Bronchial epithelial cell (primary cell): ENCODE measurements around the gene THYN1. TPM values are rescaled to one million over a fixed set of nuclear protein-coding genes. Genes with fewer than 3 reads are reported as not detected.
"Not testable (repeated sequence)": the region's sequence is repeated elsewhere in the genome, so short reads cannot be mapped to it uniquely, and the experiment has no call there.

Experiments
- DNase-seq: peaks from one replicate; pipeline ENCODE4 v3.0.0-alpha.2; 2010; ENCODE audit warnings: low read depth
- FAIRE-seq: peaks from 2 replicates; lab custom pipeline; 2011; peaks lifted over from hg19 to GRCh38; lab: Jason Lieb, UNC
- H3K27me3 ChIP-seq: 2 replicates; pipeline ENCODE4 v1.5.1; 2011; ENCODE audit warnings: low read length; ENCODE audit not compliant: control insufficient read depth, insufficient read depth
- H3K36me3 ChIP-seq: 2 replicates; pipeline ENCODE4 v1.5.1; 2011; ENCODE audit warnings: low read length; ENCODE audit not compliant: control insufficient read depth, insufficient read depth
- H3K4me3 ChIP-seq: 2 replicates; pipeline ENCODE4 v1.5.1; 2011; ENCODE audit warnings: mild to moderate bottlenecking, low read depth, low read length, control low read depth
- total RNA-seq: library from RNA; depleted of rRNA; stranded (reverse); fragments of >200 nt; gene quantifications from 2 replicates; pipeline ENCODE4 v1.2.1, GENCODE V29; 2014
- TF ChIP-seq, protein P1 (sequence below): IDR thresholded peaks from 2 replicates; pipeline ENCODE4 v1.5.1; 2011; ENCODE audit warnings: mild to moderate bottlenecking, moderate library complexity, low read length, control low read depth, inconsistent platforms; ENCODE audit not compliant: insufficient read depth, severe bottlenecking

The THYN1 gene
- total RNA-seq, 1 donor from 2014 or later, result 60.3 TPM

DNA sequence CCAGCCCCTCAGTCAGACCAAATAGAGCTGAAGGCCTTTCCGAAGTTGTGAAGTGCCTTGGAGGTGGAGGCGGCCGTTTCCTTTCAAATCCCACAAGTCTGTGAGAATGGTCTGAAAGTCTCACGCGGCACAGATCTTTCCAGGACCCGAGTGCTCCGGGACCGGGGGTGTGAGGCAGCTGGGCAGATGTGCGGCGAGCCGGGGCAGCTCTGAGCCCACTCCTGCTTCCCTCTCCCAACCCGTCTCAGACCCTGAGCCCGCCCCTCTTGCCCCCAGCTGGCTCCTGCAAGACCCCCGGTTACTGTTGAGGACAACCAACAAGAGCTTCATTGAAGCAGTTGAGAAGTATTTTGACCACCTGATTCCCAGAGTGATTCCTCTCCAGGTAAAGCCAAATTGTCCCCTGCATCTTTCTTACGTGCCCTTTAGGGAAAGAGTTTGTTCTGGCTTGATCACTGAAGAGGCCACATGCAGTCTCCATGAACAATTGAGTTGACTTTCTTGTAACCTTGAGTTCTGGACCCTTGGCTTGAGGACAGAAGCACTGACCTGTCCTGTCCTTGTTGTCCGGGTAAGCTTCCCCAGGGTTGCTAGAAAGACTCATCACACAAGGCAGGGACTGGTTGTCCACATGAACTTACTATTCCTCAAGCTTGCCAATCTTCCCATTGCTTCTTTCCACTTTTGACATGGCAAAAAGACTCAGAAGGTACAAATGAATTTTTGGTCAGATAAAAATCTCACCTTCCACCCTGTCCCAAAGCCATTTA lies 30.5 kb upstream of the THYN1 start:
- no peak for DNase-seq
- Histone ChIP-seq H3K27me3 (no peaks in the 10 kb centered on the region), H3K36me3 (no peaks in the 10 kb centered on the region), H3K4me3 (no peak overlapping the region)
- TF ChIP-seq, protein P1, sequence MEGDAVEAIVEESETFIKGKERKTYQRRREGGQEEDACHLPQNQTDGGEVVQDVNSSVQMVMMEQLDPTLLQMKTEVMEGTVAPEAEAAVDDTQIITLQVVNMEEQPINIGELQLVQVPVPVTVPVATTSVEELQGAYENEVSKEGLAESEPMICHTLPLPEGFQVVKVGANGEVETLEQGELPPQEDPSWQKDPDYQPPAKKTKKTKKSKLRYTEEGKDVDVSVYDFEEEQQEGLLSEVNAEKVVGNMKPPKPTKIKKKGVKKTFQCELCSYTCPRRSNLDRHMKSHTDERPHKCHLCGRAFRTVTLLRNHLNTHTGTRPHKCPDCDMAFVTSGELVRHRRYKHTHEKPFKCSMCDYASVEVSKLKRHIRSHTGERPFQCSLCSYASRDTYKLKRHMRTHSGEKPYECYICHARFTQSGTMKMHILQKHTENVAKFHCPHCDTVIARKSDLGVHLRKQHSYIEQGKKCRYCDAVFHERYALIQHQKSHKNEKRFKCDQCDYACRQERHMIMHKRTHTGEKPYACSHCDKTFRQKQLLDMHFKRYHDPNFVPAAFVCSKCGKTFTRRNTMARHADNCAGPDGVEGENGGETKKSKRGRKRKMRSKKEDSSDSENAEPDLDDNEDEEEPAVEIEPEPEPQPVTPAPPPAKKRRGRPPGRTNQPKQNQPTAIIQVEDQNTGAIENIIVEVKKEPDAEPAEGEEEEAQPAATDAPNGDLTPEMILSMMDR, result no peak
- FAIRE-seq, result peak; percentile 28

DNA sequence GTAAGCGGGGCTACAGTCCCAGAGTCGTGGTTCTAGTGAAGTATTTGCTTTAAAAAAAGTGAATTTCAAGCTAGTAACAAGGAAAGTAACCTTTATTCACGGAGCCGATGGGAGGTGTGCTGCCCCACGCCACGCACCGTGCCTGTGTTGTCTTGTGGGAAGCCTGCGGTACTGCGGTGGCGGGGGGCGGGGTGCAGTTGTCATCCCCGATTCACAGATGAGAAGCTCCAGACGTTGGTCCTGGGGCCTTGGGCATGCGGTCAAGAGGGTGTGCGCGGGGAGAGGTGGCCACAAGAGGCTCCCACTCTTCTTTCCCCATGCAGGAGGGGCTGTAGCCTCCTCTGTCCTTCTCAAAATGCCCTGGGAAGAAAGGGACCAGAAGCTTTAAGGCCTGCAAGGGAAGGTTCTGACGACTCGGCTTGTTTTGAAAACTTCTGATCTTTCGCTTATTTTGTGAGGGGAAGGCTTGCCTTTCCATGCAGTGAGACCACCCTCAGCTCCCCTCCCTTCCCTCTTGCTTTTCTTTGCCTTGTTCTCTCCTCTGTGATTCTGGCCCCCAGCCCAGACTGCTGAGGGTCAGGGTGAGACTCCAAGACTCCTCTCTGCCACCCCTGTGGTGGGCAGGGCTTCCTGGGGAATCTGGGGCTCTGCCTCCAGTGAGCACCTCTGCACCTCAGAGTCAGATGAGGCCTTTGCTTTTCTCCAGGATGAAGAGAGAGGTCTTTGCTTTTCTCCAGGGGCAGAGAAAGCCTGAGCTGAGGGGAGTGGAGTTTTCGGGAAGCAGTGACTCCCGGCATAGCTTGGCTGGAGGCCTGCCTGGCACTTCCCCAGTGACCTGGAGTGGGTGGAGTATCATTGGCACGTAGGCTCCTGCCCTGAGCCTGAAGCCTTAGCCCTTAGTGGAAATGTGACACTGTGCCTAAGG lies 29.2 kb upstream of the THYN1 start:
- peak; percentile 14 for DNase-seq
- Histone ChIP-seq H3K27me3 (no peaks in the 10 kb centered on the region), H3K36me3 (no peaks in the 10 kb centered on the region), H3K4me3 (no peak overlapping the region)
- no peak for FAIRE-seq
- TF ChIP-seq, protein P1, result no peak

DNA sequence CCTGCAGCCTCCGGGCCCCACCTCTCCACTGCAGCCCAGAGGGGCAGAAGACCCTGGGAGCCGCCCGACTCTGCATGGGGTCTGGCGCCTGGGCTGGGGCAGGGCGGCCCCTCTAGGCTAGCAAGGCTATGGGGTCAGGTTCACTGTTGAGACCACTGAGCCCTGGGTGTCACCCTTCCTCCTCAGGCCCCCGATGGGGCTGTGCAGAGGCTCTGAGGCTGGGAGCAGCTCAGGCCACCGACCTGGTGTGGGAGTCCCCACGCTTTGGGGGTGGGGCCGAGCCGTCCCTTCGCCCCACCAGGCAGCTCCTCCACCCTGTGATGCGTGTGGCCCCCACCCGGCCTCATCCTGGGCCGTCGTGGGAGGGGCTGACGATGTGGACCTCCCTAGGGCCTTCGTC lies 28.5 kb upstream of the THYN1 start:
- FAIRE-seq, H3K36me3 ChIP-seq, DNase-seq, H3K4me3 ChIP-seq, H3K27me3 ChIP-seq: not testable (repeated sequence)

DNA sequence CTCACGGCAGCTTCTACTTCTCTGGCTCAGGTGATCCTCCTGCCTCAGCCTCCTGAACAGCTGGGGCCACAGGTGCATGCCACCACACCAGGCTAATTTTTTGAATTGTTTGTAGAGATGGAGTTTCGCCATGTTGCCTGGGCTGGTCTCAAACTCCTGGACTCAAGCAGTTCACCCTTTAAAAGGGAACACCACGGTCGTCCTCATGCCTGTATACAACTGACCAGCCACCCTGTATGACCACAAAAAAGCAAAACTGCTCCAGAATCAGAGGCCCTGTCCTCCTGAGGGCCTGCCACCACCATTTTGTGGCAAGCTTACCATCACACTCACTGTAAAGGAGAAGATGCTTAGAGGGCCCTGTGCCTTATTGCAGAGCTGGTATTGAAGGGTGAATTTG lies 25.2 kb upstream of the THYN1 start:
- FAIRE-seq, result no peak
- TF ChIP-seq, protein P1, result no peak
- Histone ChIP-seq H3K27me3 (no peaks in the 10 kb centered on the region), H3K4me3 (no peak overlapping the region), H3K36me3 (no peaks in the 10 kb centered on the region)
- no peak for DNase-seq

DNA sequence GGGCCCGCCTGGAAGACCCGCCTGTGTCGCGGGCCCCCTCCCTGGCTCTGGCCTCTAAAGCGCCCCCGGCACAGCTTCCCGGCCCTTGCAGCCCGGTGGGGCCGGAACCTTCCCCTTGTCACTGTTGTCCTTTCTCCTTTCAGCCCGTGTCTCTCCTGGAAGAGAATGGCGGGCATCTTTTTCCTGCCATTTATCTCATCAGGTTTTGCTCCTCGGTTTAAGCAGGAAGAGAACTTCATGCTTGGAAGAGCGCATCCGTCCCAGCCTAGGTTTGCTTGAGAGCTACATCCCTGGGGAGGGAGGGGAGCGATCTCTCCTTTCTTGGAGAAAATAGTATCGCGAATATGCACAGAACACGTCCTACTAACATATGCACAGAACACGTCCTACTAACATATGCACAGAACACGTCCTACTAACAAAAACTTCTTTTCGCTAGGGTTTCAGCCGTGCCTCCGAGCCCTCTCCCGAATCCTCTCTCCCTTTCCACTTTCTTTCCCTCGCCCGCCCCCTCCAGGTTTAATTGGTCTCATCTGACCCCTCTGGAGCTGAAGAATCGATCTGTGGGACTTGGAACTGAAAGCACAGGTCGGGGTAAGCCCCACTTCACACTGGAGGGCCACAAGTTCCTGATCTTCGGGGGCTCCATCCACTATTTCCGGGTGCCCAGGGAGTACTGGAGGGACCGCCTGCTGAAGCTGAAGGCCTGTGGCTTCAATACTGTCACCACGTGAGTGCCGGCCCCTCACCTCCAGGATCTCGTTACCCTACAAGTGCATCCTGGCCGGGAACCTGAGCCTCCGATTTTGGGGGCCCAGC lies 24.2 kb upstream of the THYN1 start:
- DNase-seq (no peak), FAIRE-seq (no peak)
- peak overlapping the region; percentile 54 for H3K4me3 ChIP-seq
- H3K27me3 ChIP-seq, result no peaks in the 10 kb centered on the region
- H3K36me3 ChIP-seq, result no peaks in the 10 kb centered on the region
- TF ChIP-seq, protein P1, result no peak
